ENCODE results near the gene JHY. TPM values are rescaled to one million over a fixed set of nuclear protein-coding genes. Genes with fewer than 3 reads are reported as not detected.

JHY gene
- total RNA-seq, 1 donor from 2014 or later = 5.6 TPM

Small RNA genes within 50 kb of the gene (small RNA-seq; reads per million reads assigned to genes)
- gene RNU4-23P (ENCODE audit: low replicate concordance) = not detected

Other genes with a start within 250 kb of the JHY start
- gene UBASH3B, start 227.0 kb upstream of the JHY start, total RNA-seq = 3.8 TPM
- 0.10 TPM for gene CRTAM, start 44.3 kb upstream of the JHY start, total RNA-seq
- not detected for gene BSX, start 99.1 kb downstream of the JHY start, total RNA-seq
- 649 TPM for gene HSPA8, start 179.4 kb downstream of the JHY start, total RNA-seq